HS-5 (cell line): ENCODE measurements around the gene OGDH.
A peak's percentile ranks its signal among the peaks of the same experiment; 100 is the strongest.

Experiments used
- DNase-seq: peaks from one replicate; pipeline ENCODE4 v3.0.0-alpha.2; 2012; ENCODE audit warnings: low read depth

Gene OGDH

DNA sequence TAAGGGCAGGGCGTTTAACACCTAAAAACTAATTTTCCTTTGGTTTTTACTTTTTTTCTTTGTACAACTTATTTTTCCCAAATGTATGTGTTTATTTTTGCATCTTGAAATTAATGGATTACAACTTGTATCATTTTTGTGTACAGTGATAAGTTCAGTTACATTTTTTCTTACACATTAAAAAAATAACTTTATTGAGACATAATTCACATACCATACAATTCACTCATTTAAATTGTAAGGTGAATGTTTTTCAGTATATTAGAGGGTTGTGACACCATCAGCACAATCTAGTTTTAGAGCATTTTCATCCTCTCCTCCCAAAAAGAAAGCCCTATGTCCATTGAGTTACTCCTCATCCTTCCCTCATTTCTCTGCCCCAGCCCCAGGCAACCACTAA, 11.6 kb downstream of the OGDH start:
- no peak for DNase-seq

DNA sequence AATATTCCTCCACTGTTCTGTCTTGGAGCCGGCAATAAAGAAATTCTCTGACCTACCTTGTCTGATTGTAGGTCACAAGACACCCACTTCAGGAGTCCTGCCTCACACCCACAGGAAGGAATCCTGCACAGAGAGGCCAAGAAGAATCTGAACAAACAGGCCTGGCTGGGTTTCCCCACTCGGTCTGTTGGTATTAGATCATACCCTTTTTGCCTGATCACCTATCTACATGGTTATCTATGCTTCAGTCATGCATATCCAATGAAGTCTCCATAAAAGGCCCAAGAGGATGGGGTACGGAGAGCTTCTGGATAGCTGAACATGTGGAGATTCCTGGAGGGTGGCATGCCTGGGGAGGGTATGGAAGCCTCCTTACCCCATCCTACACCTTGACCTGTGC, 12.3 kb downstream of the OGDH start:
- no peak for DNase-seq

GRCh38 chr7:44621034-44621749, 14.8 kb downstream of the OGDH start:
- DNase-seq: peak; percentile 61

DNA sequence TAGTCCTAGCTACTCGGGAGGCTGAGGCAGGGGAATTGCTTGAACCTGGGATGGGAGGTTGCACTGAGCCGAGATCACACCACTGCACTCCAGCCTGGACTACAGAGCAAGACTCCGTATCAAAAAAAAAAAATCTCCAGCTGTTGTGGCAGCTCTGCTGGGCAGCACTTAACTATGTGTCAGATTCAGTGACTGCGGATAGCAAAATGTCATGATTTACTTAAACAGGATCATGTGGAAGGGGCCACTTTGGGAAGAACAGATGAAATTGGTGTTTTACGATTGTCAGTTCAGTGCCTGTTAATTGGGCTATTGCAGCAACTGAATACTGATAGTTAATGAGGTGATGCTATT, 15.3 kb downstream of the OGDH start:
- no peak for DNase-seq

GRCh38 chr7:44622342-44623151, 16.1 kb downstream of the OGDH start:
- no peak for DNase-seq

- no peak for DNase-seq
Observed at GRCh38 chr7:44624318-44624717, 17.9 kb downstream of the OGDH start.

GRCh38 chr7:44625526-44626471, 19.4 kb downstream of the OGDH start:
- no peak for DNase-seq

DNA sequence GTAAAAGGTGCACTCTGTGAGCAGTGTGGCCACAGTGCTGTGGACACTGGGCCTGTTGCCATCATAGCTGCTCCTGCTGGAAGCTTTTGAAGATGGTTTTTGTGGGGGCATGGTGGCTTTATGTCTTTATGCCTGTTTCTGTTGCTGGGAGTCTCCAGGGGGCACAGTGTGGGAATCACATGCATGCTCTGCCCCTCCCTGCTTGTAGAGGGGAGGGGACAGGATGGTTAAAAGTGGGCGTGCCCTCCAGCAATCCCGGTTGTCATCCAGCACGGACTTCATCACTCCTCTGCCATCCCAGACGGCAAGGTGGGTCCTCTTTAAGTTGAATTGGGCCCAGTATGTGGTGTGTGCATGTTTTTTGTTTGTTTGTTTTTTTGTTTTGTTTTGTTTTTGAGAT, 20.2 kb downstream of the OGDH start:
- DNase-seq: no peak

DNA sequence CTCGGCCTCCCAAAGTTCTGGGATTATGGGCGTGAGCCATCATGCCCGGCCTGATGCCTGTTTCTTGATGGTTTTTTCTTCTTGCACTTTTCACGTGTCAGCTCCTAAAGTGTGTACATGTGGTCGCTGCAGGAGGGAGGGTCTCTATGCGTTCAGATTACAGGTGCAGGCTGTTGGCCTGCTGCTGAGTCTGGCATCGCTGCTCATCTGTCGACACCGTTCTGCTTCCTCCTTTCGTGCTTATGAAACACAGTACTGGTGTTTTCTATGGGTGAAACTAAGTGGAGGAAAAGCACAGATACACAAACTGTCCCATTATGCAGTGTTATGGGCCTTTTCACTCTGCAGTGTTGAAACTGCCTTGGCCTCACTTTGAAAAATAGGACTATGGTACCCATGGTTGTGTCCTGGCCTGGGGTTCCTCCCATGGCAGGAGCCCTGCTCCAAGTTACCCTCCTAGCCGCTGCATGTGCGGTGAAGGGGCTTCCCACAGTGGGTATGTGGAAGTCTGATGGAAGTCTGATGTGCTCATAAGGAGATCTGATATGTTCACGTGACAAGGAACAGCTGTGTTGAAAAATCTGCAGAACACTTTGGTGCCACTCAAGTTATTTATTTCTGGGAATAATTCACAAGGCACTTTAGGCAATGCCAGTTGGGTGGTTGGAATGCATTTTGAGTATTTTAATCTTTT, 23.5 kb downstream of the OGDH start:
- DNase-seq: no peak

GRCh38 chr7:44630792-44631457, 24.5 kb downstream of the OGDH start:
- no peak for DNase-seq

DNA sequence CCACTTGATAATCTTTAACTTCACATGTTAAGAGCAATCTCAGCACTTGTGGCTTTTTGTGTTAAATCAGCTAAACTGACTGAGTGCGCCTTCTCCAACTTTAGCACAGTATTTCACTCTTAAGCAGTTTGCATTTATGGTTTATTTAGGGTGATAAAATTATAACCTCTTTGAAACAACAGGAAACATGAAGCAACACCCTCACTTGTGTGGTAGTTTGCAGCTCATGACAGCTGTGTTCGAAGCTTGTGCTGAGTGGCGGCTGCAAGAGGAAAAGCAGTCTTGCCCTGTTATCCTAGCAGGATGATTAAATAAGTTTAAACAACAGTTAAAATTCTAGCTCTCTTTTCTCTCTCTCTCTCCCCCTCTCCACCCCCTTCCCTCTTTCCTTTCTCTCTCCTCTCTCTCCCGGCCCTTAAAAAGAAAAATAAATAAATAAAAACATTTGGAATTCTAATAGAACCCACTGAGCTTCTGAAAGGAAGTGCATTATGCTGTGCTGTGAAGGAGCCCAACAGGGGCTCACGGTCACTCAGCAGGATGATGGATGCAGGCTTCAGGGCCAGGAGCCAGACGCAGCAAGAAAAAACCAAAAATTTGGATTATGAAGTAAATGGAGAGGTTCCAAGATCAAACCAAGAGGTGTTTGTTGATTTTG, 25.2 kb downstream of the OGDH start:
- no peak for DNase-seq

DNA sequence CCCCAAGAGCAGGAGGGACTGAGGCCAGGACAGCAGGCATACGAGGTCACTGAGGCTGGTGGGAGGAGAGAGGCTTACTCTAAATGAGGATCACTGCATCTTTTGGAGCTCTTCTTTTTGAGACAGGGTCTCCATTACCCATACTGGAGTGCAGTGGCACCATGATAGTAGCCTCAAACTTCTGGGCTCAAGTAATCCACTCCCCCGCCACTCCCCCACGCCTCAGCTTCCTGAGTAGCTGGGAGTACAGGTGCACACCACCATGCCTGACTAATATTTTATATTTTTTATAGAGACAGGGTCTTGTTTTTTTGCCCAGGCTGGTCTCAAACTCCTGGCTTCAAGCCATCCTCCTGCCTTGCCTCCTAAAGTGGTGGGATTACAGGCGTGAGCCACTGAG, 25.8 kb downstream of the OGDH start:
- DNase-seq: no peak

GRCh38 chr7:44633254-44634186, 27.1 kb downstream of the OGDH start:
- DNase-seq: peak; percentile 91

- DNase-seq: no peak
Observed at GRCh38 chr7:44634187-44634838, 27.9 kb downstream of the OGDH start.

DNA sequence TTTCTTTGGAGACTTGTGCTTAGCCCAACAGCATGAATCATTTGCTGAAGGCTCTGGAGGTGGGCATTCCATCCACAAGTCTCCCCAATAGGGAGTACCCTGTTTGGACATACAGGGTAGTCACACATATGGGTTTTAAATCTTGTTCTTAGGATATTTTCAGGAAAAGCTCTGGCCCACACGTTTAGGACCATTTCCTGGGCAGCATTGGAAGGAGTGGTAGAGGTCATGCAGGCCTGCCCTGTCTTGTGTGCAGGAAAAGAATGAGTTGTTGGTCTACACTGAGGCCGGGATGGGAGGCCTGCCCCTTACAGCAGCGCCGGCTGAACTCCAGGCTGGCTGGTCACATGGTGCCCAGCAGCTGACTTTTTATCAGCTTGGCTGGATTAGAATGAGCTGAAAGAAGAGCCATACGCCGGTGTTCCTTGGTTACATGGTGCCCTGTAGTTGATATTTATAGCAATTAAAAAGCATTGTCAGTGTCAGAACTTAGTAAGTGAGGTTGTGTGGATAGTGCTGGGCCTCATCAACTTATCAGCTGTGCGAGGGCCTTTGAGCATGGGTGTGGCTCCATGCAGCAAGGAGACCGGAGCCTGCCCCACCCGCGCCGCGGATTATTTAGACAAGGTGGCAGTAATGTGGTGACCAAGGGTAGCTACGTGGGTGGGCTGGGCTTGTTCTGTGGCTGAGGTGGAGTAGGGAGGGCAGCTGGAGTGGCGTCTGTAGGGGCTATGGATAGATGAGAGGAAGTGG, 28.6 kb downstream of the OGDH start:
- DNase-seq: no peak

GRCh38 chr7:44636041-44636584, 29.7 kb downstream of the OGDH start:
- DNase-seq: no peak

DNA sequence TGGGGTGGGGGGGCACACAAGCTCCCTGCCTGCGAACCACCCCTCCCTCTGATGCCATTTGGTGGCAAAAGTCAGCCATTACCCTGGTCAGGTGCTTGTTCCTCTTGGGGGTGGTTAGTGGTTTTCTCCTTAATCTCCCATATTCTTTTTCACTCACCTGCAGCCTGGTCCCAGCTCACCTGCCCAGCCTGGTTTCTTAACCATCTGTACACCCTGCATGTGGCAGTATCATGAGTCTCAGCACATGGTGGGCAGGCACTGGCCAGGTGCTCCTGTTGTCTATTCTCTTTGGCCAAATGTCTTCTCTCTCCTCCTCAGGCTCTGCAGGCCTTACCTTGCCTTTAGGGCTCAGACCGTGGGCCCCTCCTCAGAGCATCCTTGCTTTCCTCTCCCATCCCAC, 30.5 kb downstream of the OGDH start:
- DNase-seq: no peak
